AG04450 (cell line): ENCODE results near the gene TPBG. TPM values are rescaled to one million over a fixed set of nuclear protein-coding genes. Genes with fewer than 3 reads are reported as not detected.

Experiments used
- CTCF ChIA-PET: fragments of 300-600, 350-600 bp; formaldehyde crosslinking; extraction: SDS; loops from one replicate; lab custom pipeline; 2022; ENCODE audit warnings: antibody characterized with exemption, inconsistent platforms; lab: Charles Lee
- POLR2A ChIA-PET: fragments of 350-600 bp; formaldehyde crosslinking; extraction: SDS; loops from one replicate; lab custom pipeline; 2021; ENCODE audit warnings: antibody characterized with exemption, inconsistent platforms; lab: Yijun Ruan, JAX
- DNase-seq: peaks from one replicate; pipeline ENCODE4 v3.0.0-alpha.2; 2011; ENCODE audit warnings: low read depth, low spot score
- H3K27ac ChIP-seq: one replicate; pipeline ENCODE4 v1.5.1; 2012; ENCODE audit warnings: low read depth, low read length, control low read depth
- H3K27me3 ChIP-seq: one replicate; pipeline ENCODE4 v1.6.0; 2012; ENCODE audit warnings: low read length; ENCODE audit not compliant: control insufficient read depth, insufficient read depth
- H3K4me3 ChIP-seq: 2 replicates; pipeline ENCODE4 v1.5.1; 2011; ENCODE audit warnings: mild to moderate bottlenecking, low read depth, low read length, control low read depth
- H3K9me3 ChIP-seq: 2 replicates; pipeline ENCODE4 v1.5.1; 2012; ENCODE audit warnings: low read length; ENCODE audit not compliant: control insufficient read depth, insufficient read depth
- CTCF ChIP-seq: IDR thresholded peaks from 2 replicates; pipeline ENCODE4 v1.5.1; 2011; ENCODE audit warnings: low read depth, low read length, control low read depth, inconsistent platforms
- polyA plus RNA-seq: library from polyadenylated mRNA; depleted of rRNA; stranded (reverse); fragments of >200 nt; gene quantifications from 2 replicates; pipeline ENCODE4 v1.2.3, GENCODE V29; 2011

The TPBG gene
- polyA plus RNA-seq, 1 experiment: 93.2 TPM

GRCh38 chr6:82364087-82365015 lies 734 bp downstream of the TPBG start:
- no peaks in the 10 kb centered on the region; the same call in 1 of the 2 replicates for H3K9me3 ChIP-seq
- no peaks in the 10 kb centered on the region for H3K27me3 ChIP-seq
- peak overlapping the region; percentile 84 for H3K4me3 ChIP-seq
- CTCF ChIA-PET: interaction anchor here (0.6 to 1.7 kb wide), 6 partner anchors 39 to 691 kb away, joined by 3 to 8 read pairs (median 5); no protein-coding TSS in a partner anchor
- DNase-seq: no peak
- POLR2A ChIA-PET: interaction anchor here (0.7 to 1.3 kb wide), 2 partner anchors 694 to 701 kb away, joined by 3 read pairs; partner anchors contain the start of gene UBE3D
- peak overlapping the region; percentile 99 for H3K27ac ChIP-seq
- no peak for TF ChIP-seq CTCF

GRCh38 chr6:82365016-82365795 lies 1.6 kb downstream of the TPBG start:
- CTCF ChIA-PET: interaction anchor here (1.2 kb wide), 1 partner anchor 94 kb away, joined by 3 read pairs; no protein-coding TSS in a partner anchor
- DNase-seq: no peak
- peak; percentile 24; the same call in 1 of the 2 replicates for TF ChIP-seq CTCF
- POLR2A ChIA-PET: no interaction called here
- Histone ChIP-seq H3K27me3 (no peaks in the 10 kb centered on the region), H3K9me3 (no peaks in the 10 kb centered on the region; the same call in 1 of the 2 replicates), H3K27ac (peak overlapping the region; percentile 99), H3K4me3 (peak overlapping the region; percentile 84)

GRCh38 chr6:82367704-82368103 lies 4.1 kb downstream of the TPBG start:
- CTCF ChIA-PET: interaction anchor here (5.5 kb wide), 1 partner anchor 698 kb away, joined by 29 read pairs; the partner anchor contains the start of gene UBE3D
- H3K9me3 ChIP-seq: no peaks in the 10 kb centered on the region; the same call in 1 of the 2 replicates
- H3K27ac ChIP-seq: no peak overlapping the region
- no peak overlapping the region for H3K4me3 ChIP-seq
- H3K27me3 ChIP-seq: no peaks in the 10 kb centered on the region
- no peak for DNase-seq
- no peak for TF ChIP-seq CTCF
- POLR2A ChIA-PET: no interaction called here

- no peaks in the 10 kb centered on the region for H3K27me3 ChIP-seq
- H3K4me3 ChIP-seq: no peak overlapping the region
- POLR2A ChIA-PET: no interaction called here
- no peak overlapping the region for H3K27ac ChIP-seq
- CTCF ChIA-PET: interaction anchor here (0.6 to 5.5 kb wide), 5 partner anchors 8 to 850 kb away, joined by 3 to 29 read pairs (median 5); partner anchors contain the start of gene UBE3D
- DNase-seq: no peak
- TF ChIP-seq CTCF: no peak
- H3K9me3 ChIP-seq: no peaks in the 10 kb centered on the region
These were observed 7.2 kb downstream of the TPBG start for GRCh38 chr6:82370788-82371187.
